Activated CD8-positive, alpha-beta memory T cell treated with anti-CD3 and anti-CD28 coated beads for 24 hours (primary cell): Measurements from ENCODE around the gene IGFLR1.
A peak's percentile ranks its signal among the peaks of the same experiment; 100 is the strongest.
"Not testable (repeated sequence)": the region's sequence is repeated elsewhere in the genome, so short reads cannot be mapped to it uniquely, and the experiment has no call there.

ENCODE experiments used
- DNase-seq: peaks from one replicate; pipeline ENCODE4 v3.0.0-alpha.2; 2020

The IGFLR1 gene

GRCh38 chr19:35703343-35703742 lies 38.9 kb downstream of the IGFLR1 start:
- DNase-seq = no peak

- peak; percentile 93 for DNase-seq
Measured at GRCh38 chr19:35702223-35703012, 39.8 kb downstream of the IGFLR1 start.

- DNase-seq = no peak
Measured at GRCh38 chr19:35696835-35697234, 45.4 kb downstream of the IGFLR1 start.

- DNase-seq = no peak
Measured at GRCh38 chr19:35695895-35696422, 46.3 kb downstream of the IGFLR1 start.

GRCh38 chr19:35693835-35694599 lies 48.2 kb downstream of the IGFLR1 start:
- DNase-seq = peak; percentile 94

- no peak for DNase-seq
Measured at GRCh38 chr19:35693422-35693821, 48.8 kb downstream of the IGFLR1 start.

GRCh38 chr19:35692010-35692409 lies 50.2 kb downstream of the IGFLR1 start:
- no peak for DNase-seq

- not testable (repeated sequence) for DNase-seq
Measured at GRCh38 chr19:35691106-35691505, 51.1 kb downstream of the IGFLR1 start.

- no peak for DNase-seq
Measured at GRCh38 chr19:35689836-35690235, 52.4 kb downstream of the IGFLR1 start.
